Right cardiac atrium (tissue), 5 donors: ENCODE measurements around the gene MDM4. TPM values are rescaled to one million over a fixed set of nuclear protein-coding genes. Genes with fewer than 3 reads are reported as not detected.

Source experiments
- ATAC-seq, 2 donors: fragments of 200-7000 bp; cut with Tn5 transposase; one replicate each; pipeline versions ENCODE4 v1.8.0 to v1.9.1; 2020; ENCODE audit warnings: moderate library complexity in 2 of 2, mild to moderate bottlenecking in 1 of 2
- DNase-seq, 3 donors: peaks; one replicate each; pipeline ENCODE4 v3.0.0-alpha.2; 2020
- H3K27ac ChIP-seq: one replicate; pipeline ENCODE4 v1.5.1; 2013; ENCODE audit warnings: mild to moderate bottlenecking, low read length, control low read depth, moderate library complexity
- H3K27me3 ChIP-seq: one replicate; pipeline ENCODE4 v1.6.1; 2013; ENCODE audit not compliant: control insufficient read depth, insufficient read depth
- H3K4me1 ChIP-seq: one replicate; pipeline ENCODE4 v1.6.1; 2013; ENCODE audit warnings: low read length; ENCODE audit not compliant: control insufficient read depth, insufficient read depth
- H3K4me3 ChIP-seq: one replicate; pipeline ENCODE4 v1.5.1; 2013; ENCODE audit warnings: low read length, control low read depth
- H3K9me3 ChIP-seq: one replicate; pipeline ENCODE4 v1.6.1; 2013; ENCODE audit warnings: low read length; ENCODE audit not compliant: control insufficient read depth
- WGBS: extraction: QIAGEN DNeasy Blood & Tissue Kit; methylation state at CpG from one replicate; pipeline ENCODE4 v1.1.7; 2013; 5-methylcytosine and 5-hydroxymethylcytosine counted together
- intact Hi-C, 4 donors: fragments of 100-400 bp; cut with DNase I; formaldehyde crosslinking; loops; one replicate each; pipeline versions ENCODE4 v1.11.0 to v1.14.0; 2022 to 2023
- polyA plus RNA-seq: library from polyadenylated mRNA; stranded (reverse); fragments of 200-250 nt; gene quantifications from one replicate; pipeline ENCODE4 v1.2.3, GENCODE V29; 2013
- total RNA-seq, 4 donors: library from RNA; stranded (reverse); fragmentation: NEBNext Ultra II Directional; extraction: Animal tissue kit (Norgen Biotek cat#: 25700); gene quantifications; one replicate each; pipeline ENCODE4 v1.2.1, GENCODE V29; 2021
- donor health status: healthy with polysubstance abuse.
- donor health status: DM: no; HTN: yes; CAD: no.
- donor health status: DM: no; HTN: no; CAD: no.
- donor health status: DM: no; HTN: yes; CAD: no; lungs with severe emphysema.
- donor health status: DM: yes; HTN: yes; CAD: no.

MDM4 gene
- total and polyA plus RNA-seq, 5 donors = 10.5 to 48.2 (median 34.5) TPM

GRCh38 chr1:204581759-204582158 lies 65.6 kb downstream of the MDM4 start:
- intact Hi-C loops = no loop called here
- Histone ChIP-seq H3K9me3 (no peaks in the 10 kb centered on the region), H3K27ac (no peak overlapping the region), H3K4me1 (no peaks in the 10 kb centered on the region), H3K4me3 (no peak overlapping the region), H3K27me3 (no peaks in the 10 kb centered on the region)
- ATAC-seq (no peak), DNase-seq (no peak)
- 87% methylated on average over 3 of the region's 3 CpGs for WGBS

DNA sequence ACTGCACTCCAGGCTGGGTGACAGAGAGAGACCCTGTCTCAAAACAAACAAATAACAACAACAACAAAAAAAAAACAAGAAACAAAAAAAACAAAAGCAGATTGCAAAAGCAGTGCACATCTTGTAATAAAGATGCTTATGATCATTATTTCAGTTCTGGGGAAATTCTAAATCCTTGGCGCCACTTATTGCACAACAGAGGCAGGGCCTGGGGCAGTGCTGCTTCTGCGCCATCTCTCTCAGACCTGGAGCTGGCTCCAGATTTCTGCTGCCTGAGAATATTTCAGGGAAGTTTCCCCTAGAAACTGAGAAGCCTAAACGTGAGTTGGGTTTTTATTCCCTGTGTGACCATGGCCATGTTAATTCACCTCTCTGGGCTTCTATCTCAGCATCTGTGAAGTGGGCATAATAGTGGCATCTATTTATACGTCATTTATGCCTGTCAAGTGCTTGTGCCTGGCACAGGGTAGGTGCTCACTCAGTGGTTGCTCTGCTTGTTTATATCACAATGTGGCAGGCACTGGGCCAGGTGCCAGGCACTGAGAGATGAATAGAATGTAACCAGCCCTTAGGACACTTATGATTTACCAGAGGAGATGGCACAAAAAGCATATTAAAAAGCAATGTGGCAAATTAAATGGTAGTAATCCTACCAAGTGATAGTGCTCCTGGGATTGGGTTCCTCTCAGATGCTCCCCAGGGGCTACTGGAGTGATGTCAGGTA lies 67.9 kb downstream of the MDM4 start:
- 73% methylated on average over 4 of the region's 4 CpGs for WGBS
- ATAC-seq = peak; percentile 60 to 74

GRCh38 chr1:204584699-204585372 lies 68.6 kb downstream of the MDM4 start:
- ATAC-seq (no peak), DNase-seq (no peak)
- H3K27me3 ChIP-seq = no peaks in the 10 kb centered on the region
- intact Hi-C loops = no loop called here
- H3K27ac ChIP-seq = no peak overlapping the region
- no peaks in the 10 kb centered on the region for H3K4me1 ChIP-seq
- 84% methylated on average over 11 of the region's 11 CpGs for WGBS
- H3K9me3 ChIP-seq = no peaks in the 10 kb centered on the region
- H3K4me3 ChIP-seq = no peak overlapping the region

More for the DNA sequence above, 67.9 kb downstream of the MDM4 start:
- intact Hi-C loops = no loop called here
- H3K4me1 ChIP-seq = no peaks in the 10 kb centered on the region
- no peak overlapping the region for H3K27ac ChIP-seq
- H3K9me3 ChIP-seq = no peaks in the 10 kb centered on the region
- peak; percentile 43 to 86 (median 81) for DNase-seq
- H3K27me3 ChIP-seq = no peaks in the 10 kb centered on the region
- no peak overlapping the region for H3K4me3 ChIP-seq

GRCh38 chr1:204587621-204588020 lies 71.4 kb downstream of the MDM4 start:
- Histone ChIP-seq H3K27me3 (no peaks in the 10 kb centered on the region), H3K4me1 (no peaks in the 10 kb centered on the region), H3K4me3 (no peak overlapping the region), H3K27ac (no peak overlapping the region), H3K9me3 (no peaks in the 10 kb centered on the region)
- WGBS = 75% methylated on average over 6 of the region's 6 CpGs
- ATAC-seq = no peak
- no peak for DNase-seq
- intact Hi-C loops = no loop called here

DNA sequence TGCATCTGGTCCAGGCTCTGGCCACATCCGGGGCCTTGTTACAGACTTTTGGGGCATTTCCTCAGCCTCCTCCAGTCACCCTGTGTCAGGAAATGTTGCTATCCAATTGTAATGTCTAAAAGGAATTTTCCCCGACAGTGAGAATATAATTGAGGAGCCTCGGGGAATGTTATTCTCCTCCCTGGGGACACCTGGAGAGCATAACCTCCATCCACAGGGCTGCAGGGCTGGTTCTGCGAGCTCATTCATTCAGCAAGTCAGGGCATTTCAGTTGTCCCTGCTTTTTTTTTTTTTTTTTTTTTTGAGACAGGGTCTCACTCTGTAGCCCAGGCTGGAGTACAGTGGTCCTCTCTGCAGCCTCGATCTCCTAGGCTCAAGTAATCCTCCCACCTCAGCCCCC lies 72.6 kb downstream of the MDM4 start:
- no peaks in the 10 kb centered on the region for H3K4me1 ChIP-seq
- intact Hi-C loops = no loop called here
- no peak for DNase-seq
- H3K4me3 ChIP-seq = no peak overlapping the region
- H3K27me3 ChIP-seq = no peaks in the 10 kb centered on the region
- no peak for ATAC-seq
- no peak overlapping the region for H3K27ac ChIP-seq
- no peaks in the 10 kb centered on the region for H3K9me3 ChIP-seq
- WGBS = 76% methylated on average over 5 of the region's 5 CpGs

GRCh38 chr1:204589409-204590038 lies 73.3 kb downstream of the MDM4 start:
- H3K4me1 ChIP-seq = no peaks in the 10 kb centered on the region
- no peak overlapping the region for H3K27ac ChIP-seq
- no peak overlapping the region for H3K4me3 ChIP-seq
- 84% methylated on average over 8 of the region's 8 CpGs for WGBS
- H3K27me3 ChIP-seq = no peaks in the 10 kb centered on the region
- no peaks in the 10 kb centered on the region for H3K9me3 ChIP-seq
- ATAC-seq (no peak), DNase-seq (no peak)
- intact Hi-C loops = no loop called here

DNA sequence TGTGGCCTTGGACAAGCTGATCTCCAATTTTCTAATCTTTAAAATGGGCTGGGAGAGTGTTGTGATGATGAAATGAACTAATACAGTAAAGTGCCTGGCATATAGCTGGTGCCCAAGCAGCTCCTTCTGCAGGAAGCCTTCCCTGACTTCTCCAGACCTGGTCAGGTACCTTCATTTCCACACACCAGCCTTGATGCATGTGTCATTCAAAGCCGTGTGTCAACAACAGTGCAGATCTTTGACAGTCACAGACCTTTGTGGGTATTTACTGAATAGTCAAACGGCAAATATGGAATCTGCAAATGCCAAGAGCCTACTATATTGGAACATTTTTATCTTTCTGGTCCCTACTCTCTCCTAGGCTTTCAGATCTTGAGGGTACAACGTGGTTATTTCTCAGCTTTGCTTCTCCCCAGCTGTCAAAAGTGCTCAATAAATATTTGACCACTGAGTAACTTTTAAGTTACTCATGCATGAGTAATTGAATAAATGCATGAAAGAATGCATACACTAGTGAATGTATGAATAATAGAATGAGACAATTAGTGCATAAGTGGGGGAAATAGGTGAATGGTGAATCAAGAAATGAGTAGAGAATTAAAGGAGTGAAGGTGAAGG lies 75.4 kb downstream of the MDM4 start:
- DNase-seq (no peak), ATAC-seq (no peak)
- Histone ChIP-seq H3K4me3 (no peak overlapping the region), H3K27ac (no peak overlapping the region), H3K9me3 (no peaks in the 10 kb centered on the region), H3K27me3 (no peaks in the 10 kb centered on the region), H3K4me1 (no peaks in the 10 kb centered on the region)
- intact Hi-C loops = no loop called here
- WGBS = 76% methylated on average over 3 of the region's 3 CpGs

DNA sequence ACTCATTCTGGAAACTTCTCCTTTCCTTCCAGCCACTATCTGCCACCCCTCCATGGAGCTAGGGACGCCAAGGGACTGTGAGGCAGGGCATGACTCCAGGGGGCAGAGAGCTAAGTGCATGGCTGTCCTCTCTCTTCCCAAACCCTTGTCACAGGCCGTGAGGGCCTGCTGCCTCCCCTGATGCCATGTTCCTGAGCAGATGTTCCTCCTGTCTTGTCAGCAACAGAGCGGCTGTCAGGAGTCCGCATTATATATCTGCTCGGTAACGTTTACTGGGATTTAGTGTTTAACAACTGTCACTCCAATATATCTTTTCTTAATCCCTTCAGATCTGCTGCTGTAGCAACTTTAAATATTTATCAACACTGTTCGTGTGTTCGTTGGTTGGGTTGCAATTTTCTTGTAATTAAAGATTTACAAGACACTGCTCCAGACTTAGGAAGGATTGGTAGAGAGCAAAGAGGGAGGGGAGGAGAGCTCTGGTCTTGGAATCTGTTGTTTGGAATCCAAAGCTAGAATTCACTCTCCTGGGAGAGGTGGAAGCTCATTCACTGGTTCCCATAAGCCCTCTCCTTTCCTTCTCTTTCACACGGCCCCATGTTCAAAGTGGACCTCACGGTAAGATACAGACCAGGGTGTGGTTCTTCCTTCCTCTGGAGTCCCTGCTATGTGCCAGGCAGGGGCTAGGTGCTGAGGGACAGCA lies 76.2 kb downstream of the MDM4 start:
- no peaks in the 10 kb centered on the region for H3K9me3 ChIP-seq
- no peak overlapping the region for H3K4me3 ChIP-seq
- intact Hi-C loops = no loop called here
- no peak for DNase-seq
- 63% methylated on average over 10 of the region's 10 CpGs for WGBS
- no peaks in the 10 kb centered on the region for H3K27me3 ChIP-seq
- H3K4me1 ChIP-seq = no peaks in the 10 kb centered on the region
- H3K27ac ChIP-seq = no peak overlapping the region
- no peak for ATAC-seq

GRCh38 chr1:204598319-204598969 lies 82.2 kb downstream of the MDM4 start:
- ATAC-seq (no peak), DNase-seq (no peak)
- H3K27me3 ChIP-seq = no peaks in the 10 kb centered on the region
- H3K4me3 ChIP-seq = no peak overlapping the region
- H3K27ac ChIP-seq = no peak overlapping the region
- no peaks in the 10 kb centered on the region for H3K4me1 ChIP-seq
- H3K9me3 ChIP-seq = no peaks in the 10 kb centered on the region
- intact Hi-C loops = no loop called here
- 50% methylated on average over 4 of the region's 4 CpGs for WGBS

GRCh38 chr1:204599098-204599497 lies 82.9 kb downstream of the MDM4 start:
- DNase-seq (no peak), ATAC-seq (peak in 1 of 2 donors; percentile 14)
- no peaks in the 10 kb centered on the region for H3K27me3 ChIP-seq
- H3K27ac ChIP-seq = no peak overlapping the region
- no peaks in the 10 kb centered on the region for H3K4me1 ChIP-seq
- no peaks in the 10 kb centered on the region for H3K9me3 ChIP-seq
- no peak overlapping the region for H3K4me3 ChIP-seq
- intact Hi-C loops = no loop called here
- 55% methylated on average over 8 of the region's 8 CpGs for WGBS
